DMS 273 treated with DMSO at 0.1 percent for 48 hours (cell line): ENCODE data around the gene GRAMD4.
"Not testable (repeated sequence)": the region's sequence is repeated elsewhere in the genome, so short reads cannot be mapped to it uniquely, and the experiment has no call there.

Source experiments
- DNase-seq: peaks from one replicate; lab custom pipeline; 2025; lab: John Stamatoyannopoulos, UW

Gene GRAMD4

GRCh38 chr22:46620588-46621242 lies 529 bp downstream of the GRAMD4 start:
- DNase-seq, result no peak

GRCh38 chr22:46621243-46621930 lies 1.2 kb downstream of the GRAMD4 start:
- not testable (repeated sequence) for DNase-seq

GRCh38 chr22:46622081-46622521 lies 1.9 kb downstream of the GRAMD4 start:
- DNase-seq, result no peak

- no peak for DNase-seq
These were observed 5.1 kb downstream of the GRAMD4 start for GRCh38 chr22:46625113-46625842.

- no peak for DNase-seq
These were observed 5.7 kb downstream of the GRAMD4 start for GRCh38 chr22:46625843-46626349.

- DNase-seq, result no peak
These were observed 6.2 kb downstream of the GRAMD4 start for GRCh38 chr22:46626356-46626755.

GRCh38 chr22:46626911-46627805 lies 7.0 kb downstream of the GRAMD4 start:
- DNase-seq, result no peak

GRCh38 chr22:46627806-46628482 lies 7.8 kb downstream of the GRAMD4 start:
- no peak for DNase-seq

- no peak for DNase-seq
These were observed 8.6 kb downstream of the GRAMD4 start for GRCh38 chr22:46628756-46629155.

GRCh38 chr22:46629291-46629690 lies 9.1 kb downstream of the GRAMD4 start:
- DNase-seq, result no peak

GRCh38 chr22:46631113-46631512 lies 10.9 kb downstream of the GRAMD4 start:
- DNase-seq, result no peak

GRCh38 chr22:46632646-46633249 lies 12.6 kb downstream of the GRAMD4 start:
- DNase-seq, result no peak

- DNase-seq, result no peak
These were observed 13.2 kb downstream of the GRAMD4 start for GRCh38 chr22:46633334-46633890.

- no peak for DNase-seq
These were observed 14.0 kb downstream of the GRAMD4 start for GRCh38 chr22:46634011-46634699.

GRCh38 chr22:46634973-46635685 lies 14.9 kb downstream of the GRAMD4 start:
- DNase-seq, result not testable (repeated sequence)

- DNase-seq, result no peak
These were observed 15.6 kb downstream of the GRAMD4 start for GRCh38 chr22:46635756-46636155.

- DNase-seq, result no peak
These were observed 16.2 kb downstream of the GRAMD4 start for GRCh38 chr22:46636221-46637002.
